Measurements from ENCODE around the gene GSX2. TPM values are rescaled to one million over a fixed set of nuclear protein-coding genes. Genes with fewer than 3 reads are reported as not detected.
A peak's percentile ranks its signal among the peaks of the same experiment; 100 is the strongest.
"Not testable (repeated sequence)": the region's sequence is repeated elsewhere in the genome, so short reads cannot be mapped to it uniquely, and the experiment has no call there.

The GSX2 gene
- total RNA-seq, 1 donor from 2014 or later = not detected

- Mint-ChIP-seq H3K4me1 (ENCODE audit: low read depth, unreplicated experiment) (peaks cover 27% of the 10 kb centered on the region), H3K4me3 (ENCODE audit: unreplicated experiment) (peak overlapping the region; percentile 69), H3K27me3 (ENCODE audit: unreplicated experiment) (peaks cover 35% of the 10 kb centered on the region), H3K27ac (ENCODE audit: unreplicated experiment) (no peak overlapping the region), H3K9me3 (ENCODE audit: unreplicated experiment) (peaks cover 12% of the 10 kb centered on the region), H3K36me3 (ENCODE audit: unreplicated experiment) (peaks cover 6% of the 10 kb centered on the region)
- DNase-seq = no peak
- TF ChIP-seq, protein P1, sequence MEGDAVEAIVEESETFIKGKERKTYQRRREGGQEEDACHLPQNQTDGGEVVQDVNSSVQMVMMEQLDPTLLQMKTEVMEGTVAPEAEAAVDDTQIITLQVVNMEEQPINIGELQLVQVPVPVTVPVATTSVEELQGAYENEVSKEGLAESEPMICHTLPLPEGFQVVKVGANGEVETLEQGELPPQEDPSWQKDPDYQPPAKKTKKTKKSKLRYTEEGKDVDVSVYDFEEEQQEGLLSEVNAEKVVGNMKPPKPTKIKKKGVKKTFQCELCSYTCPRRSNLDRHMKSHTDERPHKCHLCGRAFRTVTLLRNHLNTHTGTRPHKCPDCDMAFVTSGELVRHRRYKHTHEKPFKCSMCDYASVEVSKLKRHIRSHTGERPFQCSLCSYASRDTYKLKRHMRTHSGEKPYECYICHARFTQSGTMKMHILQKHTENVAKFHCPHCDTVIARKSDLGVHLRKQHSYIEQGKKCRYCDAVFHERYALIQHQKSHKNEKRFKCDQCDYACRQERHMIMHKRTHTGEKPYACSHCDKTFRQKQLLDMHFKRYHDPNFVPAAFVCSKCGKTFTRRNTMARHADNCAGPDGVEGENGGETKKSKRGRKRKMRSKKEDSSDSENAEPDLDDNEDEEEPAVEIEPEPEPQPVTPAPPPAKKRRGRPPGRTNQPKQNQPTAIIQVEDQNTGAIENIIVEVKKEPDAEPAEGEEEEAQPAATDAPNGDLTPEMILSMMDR (IDR thresholded peaks at IDR 0.05; ENCODE audit: partially characterized antibody, unreplicated experiment) = no peak
Observed at GRCh38 chr4:54107951-54108748, 8.2 kb downstream of the GSX2 start.

- DNase-seq = peak; percentile 34
- Mint-ChIP-seq H3K27me3 (ENCODE audit: unreplicated experiment) (peaks cover 25% of the 10 kb centered on the region), H3K4me1 (ENCODE audit: low read depth, unreplicated experiment) (peaks cover 23% of the 10 kb centered on the region), H3K9me3 (ENCODE audit: unreplicated experiment) (peaks cover 11% of the 10 kb centered on the region), H3K4me3 (ENCODE audit: unreplicated experiment) (peak overlapping the region; percentile 74), H3K27ac (ENCODE audit: unreplicated experiment) (no peak overlapping the region), H3K36me3 (ENCODE audit: unreplicated experiment) (peaks cover 6% of the 10 kb centered on the region)
- TF ChIP-seq, protein P1 (IDR thresholded peaks at IDR 0.05; ENCODE audit: partially characterized antibody, unreplicated experiment) = no peak
Observed at GRCh38 chr4:54109241-54110018, 9.5 kb downstream of the GSX2 start.

- H3K4me3 Mint-ChIP-seq (ENCODE audit: unreplicated experiment) = peak overlapping the region; percentile 74
- H3K4me1 Mint-ChIP-seq (ENCODE audit: low read depth, unreplicated experiment) = peaks cover 23% of the 10 kb centered on the region
- H3K27ac Mint-ChIP-seq (ENCODE audit: unreplicated experiment) = no peak overlapping the region
- H3K36me3 Mint-ChIP-seq (ENCODE audit: unreplicated experiment) = peaks cover under 1% of the 10 kb centered on the region
- H3K9me3 Mint-ChIP-seq (ENCODE audit: unreplicated experiment) = peaks cover 7% of the 10 kb centered on the region
- TF ChIP-seq, protein P1 (IDR thresholded peaks at IDR 0.05; ENCODE audit: partially characterized antibody, unreplicated experiment) = no peak
- no peak for DNase-seq
- peaks cover 19% of the 10 kb centered on the region for H3K27me3 Mint-ChIP-seq (ENCODE audit: unreplicated experiment)
Observed at GRCh38 chr4:54110019-54110416, 10.1 kb downstream of the GSX2 start.

GRCh38 chr4:54113206-54113605, 13.2 kb downstream of the GSX2 start:
- H3K27ac Mint-ChIP-seq (ENCODE audit: unreplicated experiment); H3K27me3 Mint-ChIP-seq (ENCODE audit: unreplicated experiment); H3K4me3 Mint-ChIP-seq (ENCODE audit: unreplicated experiment); H3K36me3 Mint-ChIP-seq (ENCODE audit: unreplicated experiment); H3K9me3 Mint-ChIP-seq (ENCODE audit: unreplicated experiment); DNase-seq: not testable (repeated sequence)
- H3K4me1 Mint-ChIP-seq (ENCODE audit: low read depth, unreplicated experiment) = peaks cover 12% of the 10 kb centered on the region

GRCh38 chr4:54116246-54116645, 16.3 kb downstream of the GSX2 start:
- not testable (repeated sequence) for H3K27ac Mint-ChIP-seq (ENCODE audit: unreplicated experiment); DNase-seq; H3K9me3 Mint-ChIP-seq (ENCODE audit: unreplicated experiment); H3K4me3 Mint-ChIP-seq (ENCODE audit: unreplicated experiment); H3K36me3 Mint-ChIP-seq (ENCODE audit: unreplicated experiment); H3K4me1 Mint-ChIP-seq (ENCODE audit: low read depth, unreplicated experiment); H3K27me3 Mint-ChIP-seq (ENCODE audit: unreplicated experiment)

All from glutamatergic neuron (in vitro differentiated cells).